ENCODE measurements around the gene LRCH3. TPM values are rescaled to one million over a fixed set of nuclear protein-coding genes. Genes with fewer than 3 reads are reported as not detected.

The LRCH3 gene
- total and polyA plus RNA-seq, 2 of the 13 experiments (the other 11 are each of a cell fraction or from before 2014, with no cell fraction given) = 25.5 to 103 TPM

DNA sequence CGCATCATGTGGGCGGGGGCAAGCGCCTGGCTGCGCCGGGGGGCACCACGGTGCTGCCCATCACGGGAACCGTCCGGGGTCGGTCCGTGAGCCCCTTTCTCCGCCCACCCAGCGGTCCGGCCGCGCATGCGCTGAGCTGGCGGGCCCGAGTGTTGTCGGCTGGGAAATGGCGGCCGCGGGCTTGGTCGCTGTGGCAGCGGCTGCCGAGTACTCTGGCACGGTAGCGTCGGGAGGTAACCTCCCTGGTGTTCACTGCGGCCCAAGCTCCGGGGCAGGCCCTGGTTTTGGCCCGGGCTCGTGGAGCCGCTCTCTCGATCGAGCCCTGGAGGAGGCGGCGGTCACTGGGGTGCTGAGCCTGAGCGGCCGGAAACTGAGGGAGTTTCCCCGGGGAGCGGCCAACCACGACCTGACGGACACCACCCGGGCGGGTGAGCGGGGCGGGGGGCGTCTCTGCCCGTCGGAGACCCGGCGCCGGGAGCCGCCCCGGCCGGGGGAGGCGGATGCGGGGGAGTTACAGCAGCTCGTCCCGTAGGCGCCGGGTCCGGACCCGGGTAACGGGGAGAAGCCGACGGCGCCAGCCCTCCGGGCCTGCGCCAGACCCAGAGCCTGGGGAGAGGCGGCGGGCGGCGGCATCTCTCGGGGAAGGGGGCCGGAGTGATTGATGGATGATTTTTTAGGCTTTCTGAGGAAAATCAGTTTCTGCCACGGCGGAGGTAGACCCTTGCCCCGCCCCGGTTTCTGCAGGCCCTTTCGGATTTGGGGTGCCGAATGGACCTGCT, at the start of gene LRCH3 (continued):
- TF ChIP-seq ARID2 (CRISPR knock-in tag; IDR thresholded peaks at IDR 0.05; ENCODE audit: borderline replicate concordance) = 0 out of 2 replicates have a peak, but pooled peaks have one; percentile 20
- TF ChIP-seq, protein P1, sequence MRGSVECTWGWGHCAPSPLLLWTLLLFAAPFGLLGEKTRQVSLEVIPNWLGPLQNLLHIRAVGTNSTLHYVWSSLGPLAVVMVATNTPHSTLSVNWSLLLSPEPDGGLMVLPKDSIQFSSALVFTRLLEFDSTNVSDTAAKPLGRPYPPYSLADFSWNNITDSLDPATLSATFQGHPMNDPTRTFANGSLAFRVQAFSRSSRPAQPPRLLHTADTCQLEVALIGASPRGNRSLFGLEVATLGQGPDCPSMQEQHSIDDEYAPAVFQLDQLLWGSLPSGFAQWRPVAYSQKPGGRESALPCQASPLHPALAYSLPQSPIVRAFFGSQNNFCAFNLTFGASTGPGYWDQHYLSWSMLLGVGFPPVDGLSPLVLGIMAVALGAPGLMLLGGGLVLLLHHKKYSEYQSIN (CRISPR knock-in tag; IDR thresholded peaks at IDR 0.05; ENCODE audit: borderline replicate concordance) = no peak
- TF ChIP-seq ISL2 (CRISPR knock-in tag; IDR thresholded peaks at IDR 0.05) = peak; percentile 69; the same call in 1 of the 2 replicates

DNA sequence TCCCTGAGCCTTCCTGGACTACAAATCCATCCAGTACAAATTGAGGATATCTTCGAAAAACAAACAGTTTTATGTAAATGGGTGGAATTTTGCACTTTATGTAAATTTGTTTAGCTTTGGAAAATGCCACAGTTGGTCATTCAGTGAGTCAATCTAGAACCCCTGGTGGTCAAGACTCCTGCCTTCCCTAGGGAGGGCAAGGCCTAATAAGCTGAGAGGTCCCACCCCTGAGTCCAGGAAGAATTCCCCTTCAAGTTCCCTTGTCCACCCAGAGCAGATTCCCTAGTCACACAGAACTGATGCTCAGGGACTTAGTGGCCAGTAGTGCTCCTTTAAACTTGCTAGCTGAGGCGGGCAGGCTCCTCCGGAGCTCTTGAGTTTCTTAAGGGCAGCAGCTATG, 48.3 kb upstream of the LRCH3 start:
- Histone ChIP-seq H3K27ac (ENCODE audit: extremely low read length, insufficient read depth, low read length) (no peak overlapping the region), H3K4me1 (ENCODE audit: insufficient read depth, low read length) (peaks cover 27% of the 10 kb centered on the region), H2AFZ (ENCODE audit: low read length) (no peak overlapping the region), H3K27me3 (ENCODE audit: control insufficient read depth in 1 of 2, insufficient read depth in 2 of 2, low read length in 2 of 2) (no peaks in the 10 kb centered on the region; a peak in 1 of 5 replicates), H3K9me3 (ENCODE audit: low read length) (no peaks in the 10 kb centered on the region), H3K36me3 (replicated peaks in 1 of 2; ENCODE audit: control insufficient read depth in 1 of 2, insufficient read depth in 2 of 2, low read length in 2 of 2) (no peaks in the 10 kb centered on the region), H3K4me2 (ENCODE audit: low read depth, low read length) (no peak overlapping the region), H4K20me1 (ENCODE audit: insufficient read depth, low read length) (no peaks in the 10 kb centered on the region), H3K9ac (ENCODE audit: insufficient read depth, low read depth, low read length) (no peak overlapping the region), H3K4me3 (replicated peaks in 1 of 3; ENCODE audit: insufficient read depth in 1 of 3, low read depth in 2 of 3, low read length in 3 of 3) (no peak overlapping the region), H3K79me2 (ENCODE audit: insufficient read depth, low read length) (no peaks in the 10 kb centered on the region)
- intact Hi-C loops (cut with micrococcal nuclease; ENCODE audit: unreplicated experiment) (no loop called here), in situ Hi-C loops (cut with HindIII; ENCODE audit: extremely low pct_ligation_motif_present, low pct_unique_long_range_greater_than_20kb) (no loop called here)
- ChIA-PET CTCF (ENCODE audit: low intra/inter-chr PET ratio, low total read pairs) (no interaction called here), POLR2A (no interaction called here)
- BruUV-seq (replicated peaks) = no TSS peak
- ATAC-seq = peak; percentile 73
- WGBS (ENCODE audit: low lambda C conversion rate) = 27% methylated on average over 3 of the region's 3 CpGs
- FAIRE-seq = no peak
- DNase-seq (ENCODE audit: low spot score) = no peak
- TF ChIP-seq ZNF232 (CRISPR knock-in tag; IDR thresholded peaks at IDR 0.05; ENCODE audit: borderline replicate concordance) (no peak), PRMT3 (CRISPR knock-in tag; IDR thresholded peaks at IDR 0.05; ENCODE audit: borderline replicate concordance, low read depth) (no peak)
